Measurements from ENCODE around the gene OCIAD1.

DNA sequence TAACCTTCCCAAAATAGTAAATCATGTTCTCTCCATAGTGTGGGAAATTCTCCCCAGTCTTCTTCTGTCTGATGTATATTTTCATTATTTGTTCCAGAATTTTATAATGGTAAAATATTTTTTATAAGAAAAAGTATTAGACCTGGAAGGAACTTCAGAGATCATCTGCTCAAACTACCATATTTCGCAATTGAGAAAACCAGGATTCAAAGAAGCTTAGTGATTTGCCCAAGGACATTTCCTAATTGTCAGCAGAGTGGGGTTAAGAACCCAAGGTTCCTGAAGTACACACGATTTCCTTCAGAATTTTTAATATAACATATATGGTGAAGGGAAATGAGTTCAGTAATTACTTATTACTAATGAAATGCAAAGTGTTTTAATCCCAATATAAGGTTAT lies 24.1 kb downstream of the OCIAD1 start:
- no peak for TF ChIP-seq CTCF (IDR thresholded peaks at IDR 0.05)
- no peak for TF ChIP-seq EZH2 (IDR thresholded peaks at IDR 0.05; ENCODE audit: borderline replicate concordance, insufficient read depth, low read depth, low read length, poor library complexity, severe bottlenecking)

Data from B cell (primary cell).